ENCODE results near the gene SLC49A3.

DNA sequence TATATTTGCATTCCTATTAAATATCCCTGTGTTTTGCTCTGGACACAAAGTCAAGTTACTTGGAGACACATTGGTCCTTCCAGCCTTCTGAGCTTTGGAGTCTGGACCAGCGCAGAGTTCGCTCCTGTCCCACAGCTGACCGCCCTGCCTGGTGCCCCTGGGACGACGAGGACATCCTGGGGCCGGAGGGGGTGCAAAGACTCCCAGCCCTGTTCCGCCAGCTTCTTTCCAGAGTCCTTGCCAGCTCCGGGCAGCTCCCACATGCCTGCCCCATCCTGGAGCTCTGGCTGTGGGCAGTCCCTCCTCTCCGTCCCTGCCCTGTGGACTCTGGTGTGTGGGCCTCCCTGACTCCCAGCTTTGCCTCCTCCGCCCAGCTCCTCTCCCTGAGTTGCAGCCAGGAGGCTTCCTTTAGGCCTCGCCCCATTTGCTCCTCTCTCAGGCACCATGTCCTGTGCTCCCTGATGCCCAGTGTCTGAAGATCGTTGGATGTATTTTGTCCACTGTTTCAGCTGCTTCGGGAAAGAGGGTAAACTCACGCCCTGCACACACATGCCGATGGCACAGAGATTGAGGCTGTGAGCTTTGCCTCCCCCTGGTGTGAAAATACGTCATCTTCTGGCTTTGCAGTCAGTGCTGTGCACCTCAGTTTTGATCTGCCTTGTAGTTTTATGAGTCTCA is 11.8 kb upstream of the SLC49A3 start:
- TF ChIP-seq, protein P1, sequence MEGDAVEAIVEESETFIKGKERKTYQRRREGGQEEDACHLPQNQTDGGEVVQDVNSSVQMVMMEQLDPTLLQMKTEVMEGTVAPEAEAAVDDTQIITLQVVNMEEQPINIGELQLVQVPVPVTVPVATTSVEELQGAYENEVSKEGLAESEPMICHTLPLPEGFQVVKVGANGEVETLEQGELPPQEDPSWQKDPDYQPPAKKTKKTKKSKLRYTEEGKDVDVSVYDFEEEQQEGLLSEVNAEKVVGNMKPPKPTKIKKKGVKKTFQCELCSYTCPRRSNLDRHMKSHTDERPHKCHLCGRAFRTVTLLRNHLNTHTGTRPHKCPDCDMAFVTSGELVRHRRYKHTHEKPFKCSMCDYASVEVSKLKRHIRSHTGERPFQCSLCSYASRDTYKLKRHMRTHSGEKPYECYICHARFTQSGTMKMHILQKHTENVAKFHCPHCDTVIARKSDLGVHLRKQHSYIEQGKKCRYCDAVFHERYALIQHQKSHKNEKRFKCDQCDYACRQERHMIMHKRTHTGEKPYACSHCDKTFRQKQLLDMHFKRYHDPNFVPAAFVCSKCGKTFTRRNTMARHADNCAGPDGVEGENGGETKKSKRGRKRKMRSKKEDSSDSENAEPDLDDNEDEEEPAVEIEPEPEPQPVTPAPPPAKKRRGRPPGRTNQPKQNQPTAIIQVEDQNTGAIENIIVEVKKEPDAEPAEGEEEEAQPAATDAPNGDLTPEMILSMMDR (IDR thresholded peaks at IDR 0.05; ENCODE audit: borderline replicate concordance, extremely low read depth, low read length, poor library complexity, severe bottlenecking): peak; percentile 29
- no peak for TF ChIP-seq EZH2 (IDR thresholded peaks at IDR 0.05; ENCODE audit: borderline replicate concordance, low read depth, low read length, severe bottlenecking)
